GM18907 (cell line): ENCODE data around the gene PI4K2A.

Source experiments
- ATAC-seq: cut with Tn5 transposase; IDR thresholded peaks from one replicate; pipeline ENCODE4 v1.9.1; 2021; ENCODE audit warnings: mild to moderate bottlenecking, moderate library complexity; ENCODE audit not compliant: unreplicated experiment

The PI4K2A gene

GRCh38 chr10:97640174-97640867, at the start of gene PI4K2A:
Gene PI4K2A, plus strand, starts transcription at chr10:97640671. Its CDS starts 72 bp downstream, at chr10:97640743.
- peak; percentile 98 for ATAC-seq

GRCh38 chr10:97590748-97591495, 49.5 kb upstream of the PI4K2A start:
- ATAC-seq = no peak

- ATAC-seq = no peak
These were observed 47.0 kb upstream of the PI4K2A start for GRCh38 chr10:97593421-97593820.

DNA sequence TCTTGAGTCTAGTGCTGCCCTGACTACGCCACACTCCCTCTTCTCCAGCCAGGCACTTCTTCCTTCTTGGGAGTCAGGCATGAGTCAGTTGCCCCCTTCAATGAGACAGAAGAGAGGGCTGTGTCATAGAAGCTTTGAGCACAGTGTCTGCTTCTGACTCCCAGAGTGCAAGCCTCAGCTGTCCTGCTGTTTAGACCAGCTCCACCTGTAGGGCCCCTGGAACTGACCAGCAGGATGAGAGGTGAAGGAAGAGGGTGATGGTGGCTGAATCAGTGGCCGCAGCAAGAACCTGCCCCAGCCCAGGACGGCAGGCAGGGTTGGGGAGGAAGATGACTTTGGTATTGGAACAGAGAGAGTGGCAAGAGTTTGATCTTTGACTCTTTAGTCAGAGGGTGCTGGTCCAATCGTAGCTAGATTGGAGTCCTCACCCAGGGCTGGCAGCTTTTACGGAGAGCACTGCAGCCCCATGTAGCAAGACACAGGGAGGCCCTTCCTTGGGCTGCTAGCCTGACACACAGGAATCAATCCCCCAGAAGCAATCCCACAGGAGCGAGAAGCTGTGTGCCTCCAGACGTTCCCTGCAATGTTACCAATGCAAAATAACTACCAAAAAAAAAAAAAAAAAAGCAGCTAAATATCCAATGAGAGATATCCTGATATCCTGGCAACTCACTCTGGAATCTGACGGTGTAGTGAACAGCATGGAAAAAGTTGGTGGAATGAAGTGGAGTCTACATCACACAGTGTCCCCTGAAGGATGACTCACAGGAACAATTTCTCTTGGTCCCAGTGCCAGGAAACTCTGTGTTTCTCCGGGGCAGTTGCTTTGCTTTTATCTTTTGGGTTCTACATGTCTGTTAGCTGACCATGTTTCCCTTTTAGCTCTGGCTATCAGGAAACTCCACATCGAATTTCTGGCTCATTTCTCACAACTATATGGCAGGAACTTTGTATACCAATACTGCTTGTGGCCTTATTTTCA, 44.1 kb upstream of the PI4K2A start:
- ATAC-seq = no peak

GRCh38 chr10:97597778-97598177, 42.7 kb upstream of the PI4K2A start:
- ATAC-seq = no peak

DNA sequence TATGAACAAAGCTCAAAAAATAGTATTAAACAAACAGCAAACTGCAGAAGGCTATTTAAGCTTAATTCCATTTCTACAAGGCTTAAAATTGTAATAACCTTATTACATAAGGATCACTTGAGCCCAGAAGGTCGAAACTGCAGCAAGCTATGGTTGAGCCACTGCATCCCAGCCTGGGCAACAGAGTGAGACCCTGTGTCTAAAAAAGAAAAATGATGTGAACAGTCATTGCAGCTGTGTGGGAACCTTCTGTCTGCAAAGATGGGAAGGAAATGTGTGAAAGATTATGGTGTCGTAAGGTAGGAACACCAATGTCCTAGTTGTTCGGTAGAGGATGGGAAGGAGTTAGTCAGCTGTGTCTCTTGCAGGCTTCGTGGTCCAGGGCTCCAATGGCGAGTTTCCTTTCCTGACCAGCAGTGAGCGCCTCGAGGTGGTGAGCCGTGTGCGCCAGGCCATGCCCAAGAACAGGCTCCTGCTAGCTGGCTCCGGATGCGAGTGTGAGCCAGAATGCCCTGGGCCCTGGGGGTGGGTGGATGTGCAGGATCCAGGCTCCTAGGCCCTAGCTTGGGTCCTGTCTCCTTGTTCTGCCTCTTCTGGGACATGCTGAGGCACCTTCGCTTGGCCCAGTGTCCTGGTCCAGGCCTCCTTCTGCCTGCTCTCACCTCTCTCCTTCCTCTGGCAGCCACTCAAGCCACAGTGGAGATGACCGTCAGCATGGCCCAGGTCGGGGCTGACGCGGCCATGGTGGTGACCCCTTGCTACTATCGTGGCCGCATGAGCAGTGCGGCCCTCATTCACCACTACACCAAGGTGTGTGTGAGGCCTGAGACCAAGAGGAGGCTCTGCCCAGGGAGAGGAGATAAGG, 41.8 kb upstream of the PI4K2A start:
- no peak for ATAC-seq

DNA sequence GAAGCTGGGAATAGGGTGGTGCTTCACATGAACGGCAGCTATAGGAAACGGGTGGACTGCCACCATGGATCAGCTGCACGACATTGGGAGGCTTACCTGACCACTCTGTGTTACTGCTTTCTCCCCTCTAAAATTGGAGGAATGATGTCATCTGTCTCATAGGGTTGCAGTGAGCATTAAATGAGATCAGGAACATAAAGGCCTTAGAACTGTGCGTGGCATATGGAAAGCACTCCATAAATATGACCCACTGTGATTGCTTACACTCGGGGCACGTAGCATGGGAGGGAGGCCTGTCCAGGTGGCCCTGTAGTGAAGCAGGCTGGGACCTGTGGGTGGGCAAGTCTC, 41.2 kb upstream of the PI4K2A start:
- no peak for ATAC-seq

GRCh38 chr10:97600616-97601015, 39.9 kb upstream of the PI4K2A start:
- no peak for ATAC-seq

GRCh38 chr10:97601268-97602215, 38.9 kb upstream of the PI4K2A start:
- ATAC-seq = no peak

DNA sequence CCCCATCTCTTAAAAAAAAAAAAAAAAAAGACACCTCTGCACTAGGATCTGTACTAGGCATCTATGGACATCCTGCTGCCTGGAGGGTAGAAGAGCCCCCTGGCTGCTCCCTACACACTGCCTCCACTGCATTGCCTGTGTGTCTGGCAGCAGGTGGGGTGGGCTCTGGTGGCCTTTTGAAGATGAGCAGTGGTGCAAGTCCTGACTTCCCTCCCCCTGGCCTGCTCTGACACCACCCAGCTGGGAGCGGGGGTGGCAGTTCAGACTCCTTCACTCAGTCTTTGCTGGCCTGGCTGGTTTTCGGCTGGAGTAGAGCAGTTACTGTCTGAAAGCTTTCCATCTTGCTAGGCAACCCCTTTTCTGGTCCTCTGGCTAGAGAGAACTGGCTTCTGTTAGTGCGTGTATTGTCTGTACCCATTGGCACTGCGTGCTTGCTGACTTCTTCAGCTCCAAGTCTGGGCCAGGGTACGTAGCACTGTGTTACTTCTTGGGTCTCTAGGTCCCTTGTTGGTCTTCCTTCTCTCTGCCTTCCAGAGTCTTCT, 33.3 kb upstream of the PI4K2A start:
- ATAC-seq = no peak

DNA sequence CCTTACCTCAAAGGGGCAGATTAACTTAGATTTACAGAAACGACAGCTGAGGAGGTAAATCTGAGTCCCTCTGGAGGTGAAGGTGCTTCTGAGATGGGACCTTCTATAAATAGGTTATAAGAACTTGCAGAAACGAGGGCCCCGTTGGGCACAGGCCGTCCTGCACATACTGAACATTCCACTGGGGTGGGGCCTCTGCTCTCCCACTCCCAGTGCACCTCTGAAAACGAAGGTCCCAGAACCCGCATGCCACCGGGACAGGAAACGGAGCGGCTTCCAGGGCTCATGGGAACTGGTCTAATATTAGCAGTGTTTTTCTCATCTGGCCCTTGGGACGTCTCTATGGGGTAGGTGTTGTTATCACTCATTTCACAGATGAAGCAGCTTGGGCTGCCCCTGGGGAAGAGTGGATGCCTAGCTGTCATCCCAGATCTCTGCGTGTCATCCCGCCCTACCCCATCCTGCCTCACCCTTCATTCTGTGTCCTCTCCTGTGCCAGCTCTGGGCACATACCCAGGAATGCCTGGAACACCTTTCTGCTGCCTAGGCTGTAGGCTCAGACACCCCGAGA, 31.4 kb upstream of the PI4K2A start:
- ATAC-seq = no peak

- ATAC-seq = no peak
These were observed 29.0 kb upstream of the PI4K2A start for GRCh38 chr10:97611473-97611872.

DNA sequence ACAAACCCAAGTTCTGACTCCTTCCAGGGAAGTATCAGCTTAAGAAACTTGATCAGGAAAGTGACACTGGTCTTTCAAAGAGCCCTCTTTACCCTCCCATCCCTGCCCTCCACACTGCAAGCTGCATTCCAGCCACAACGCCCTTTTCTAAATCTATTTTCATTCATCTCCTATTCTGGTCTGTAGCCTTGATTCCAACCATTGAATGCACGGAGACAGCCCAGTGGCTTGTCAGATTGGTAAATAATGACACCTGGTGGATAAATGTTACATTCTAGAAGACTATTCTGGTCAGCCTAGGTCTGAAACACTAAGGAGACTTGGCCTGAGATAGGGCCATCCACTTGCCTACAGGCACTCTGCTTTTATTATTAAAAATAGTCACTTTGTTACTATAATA, 28.1 kb upstream of the PI4K2A start:
- no peak for ATAC-seq

DNA sequence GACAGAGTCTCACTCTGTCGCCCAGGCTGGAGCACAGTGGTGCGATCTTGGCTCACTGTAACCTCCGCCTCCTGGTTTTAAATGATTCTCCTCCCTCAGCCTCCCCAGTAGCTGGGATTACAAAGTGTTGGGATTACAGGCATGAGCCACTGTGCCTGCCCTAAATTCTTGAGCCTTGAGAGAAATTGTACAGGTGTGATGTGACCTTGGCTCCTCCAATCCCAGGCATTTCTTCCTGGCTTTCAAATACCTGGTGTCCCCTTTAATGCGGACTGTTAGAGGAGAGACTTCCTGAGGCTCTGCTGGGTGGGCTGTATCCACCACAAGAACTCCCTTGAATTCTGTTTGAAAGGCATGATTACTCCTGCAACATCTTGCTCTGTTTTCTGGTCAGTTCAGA, 22.2 kb upstream of the PI4K2A start:
- ATAC-seq = no peak

DNA sequence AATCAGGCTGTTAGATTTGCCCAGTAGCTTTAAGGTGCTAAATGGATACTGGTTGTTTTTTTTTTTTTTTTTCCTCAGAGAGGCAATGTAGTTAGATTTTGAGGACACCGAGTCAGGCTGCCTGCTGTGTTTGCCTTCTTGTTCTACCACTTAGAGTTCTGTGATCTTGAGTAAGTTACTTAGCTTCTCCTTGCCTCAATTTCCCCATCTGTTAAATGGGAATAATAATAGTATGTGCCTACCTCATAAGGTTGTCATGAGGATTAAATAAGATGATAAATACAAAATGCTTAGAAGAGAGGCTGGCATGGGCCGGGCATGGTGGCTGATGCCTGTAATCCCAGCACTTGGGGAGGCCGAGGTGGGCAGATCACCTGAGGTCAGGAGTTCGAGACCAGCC, 21.7 kb upstream of the PI4K2A start:
- ATAC-seq = no peak

DNA sequence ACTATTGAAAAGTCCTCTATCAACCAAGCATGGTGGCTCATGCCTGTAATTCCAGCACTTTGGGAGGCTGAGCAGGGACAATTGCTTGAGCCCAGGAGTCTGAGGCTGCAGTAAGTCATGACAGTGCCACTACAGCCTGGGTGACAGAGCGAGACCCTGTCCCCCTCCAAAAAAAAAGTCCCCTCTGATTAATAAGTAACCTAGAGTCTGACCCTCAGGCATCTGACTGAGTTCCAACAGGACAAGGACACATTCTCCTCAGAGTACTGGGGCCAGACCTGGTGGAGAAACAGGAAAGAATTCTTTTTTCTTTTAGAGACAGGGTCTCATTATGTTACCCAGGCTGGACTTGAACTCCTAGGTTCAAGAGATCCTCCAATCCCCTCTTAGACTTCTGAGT, 17.2 kb upstream of the PI4K2A start:
- ATAC-seq = no peak

GRCh38 chr10:97627731-97628130, 12.7 kb upstream of the PI4K2A start:
- ATAC-seq = no peak

- ATAC-seq = no peak
These were observed 12.2 kb upstream of the PI4K2A start for GRCh38 chr10:97628228-97628627.

- ATAC-seq = no peak
These were observed 11.2 kb upstream of the PI4K2A start for GRCh38 chr10:97629289-97629688.
